ENCODE data around the gene PLAAT2. TPM values are rescaled to one million over a fixed set of nuclear protein-coding genes. Genes with fewer than 3 reads are reported as not detected.
A peak's percentile ranks its signal among the peaks of the same experiment; 100 is the strongest.
"Not testable (repeated sequence)": the region's sequence is repeated elsewhere in the genome, so short reads cannot be mapped to it uniquely, and the experiment has no call there.

Gene PLAAT2
- total RNA-seq, 1 experiment from 2014 or later, result 13.6 TPM

GRCh38 chr11:63586451-63587166 is 23.4 kb upstream of the PLAAT2 start:
- intact Hi-C loops (cut with micrococcal nuclease; ENCODE audit: unreplicated experiment), result no loop called here
- Histone ChIP-seq H3K4me3 (no peak overlapping the region), H3F3A (ENCODE audit: insufficient read depth, low read depth) (peaks cover 7% of the 10 kb centered on the region), H3K36me3 (ENCODE audit: low read depth) (peaks cover 23% of the 10 kb centered on the region), H3K27ac (no peak overlapping the region), H3K4me2 (no peak overlapping the region), H4K20me1 (ENCODE audit: insufficient read depth) (no peaks in the 10 kb centered on the region), H3K4me1 (replicated peaks; ENCODE audit: insufficient read depth) (peaks cover 7% of the 10 kb centered on the region; the same call in 1 of the 2 replicates), H2AFZ (no peak overlapping the region), H3K27me3 (ENCODE audit: insufficient read depth, low read depth) (no peaks in the 10 kb centered on the region), H3K9me2 (ENCODE audit: insufficient read depth) (no peaks in the 10 kb centered on the region), H3K79me2 (ENCODE audit: low read depth) (no peaks in the 10 kb centered on the region), H3K9me3 (ENCODE audit: insufficient read depth, low read depth) (peaks cover 18% of the 10 kb centered on the region)
- BruUV-seq (replicated peaks), result no TSS peak
- no peak for TF ChIP-seq EZH2 (IDR thresholded peaks at IDR 0.05; ENCODE audit: low read depth)
- TF ChIP-seq CTCF (conservative IDR thresholded peaks at IDR 0.05), result no peak
- POLR2A ChIA-PET (ENCODE audit: unreplicated experiment), result no interaction called here
- CTCF ChIA-PET, result interaction anchor here (0.7 kb wide), 1 partner anchor 166 kb away, joined by 7 read pairs; no protein-coding TSS in a partner anchor
- no peak for DNase-seq

- H3K36me3 ChIP-seq (ENCODE audit: low read depth), result peaks cover 39% of the 10 kb centered on the region
- no peak overlapping the region for H3K27ac ChIP-seq
- H3K79me2 ChIP-seq (ENCODE audit: low read depth), result no peaks in the 10 kb centered on the region
- no peaks in the 10 kb centered on the region for H3K27me3 ChIP-seq (ENCODE audit: insufficient read depth, low read depth)
- intact Hi-C loops (cut with micrococcal nuclease; ENCODE audit: unreplicated experiment), result no loop called here
- TF ChIP-seq EZH2 (IDR thresholded peaks at IDR 0.05; ENCODE audit: low read depth) (no peak), CTCF (conservative IDR thresholded peaks at IDR 0.05) (no peak)
- peaks cover 22% of the 10 kb centered on the region for H3F3A ChIP-seq (ENCODE audit: insufficient read depth, low read depth)
- H4K20me1 ChIP-seq (ENCODE audit: insufficient read depth), result no peaks in the 10 kb centered on the region
- H3K4me1 ChIP-seq (replicated peaks; ENCODE audit: insufficient read depth), result peaks cover 17% of the 10 kb centered on the region
- ChIA-PET POLR2A (ENCODE audit: unreplicated experiment) (no interaction called here), CTCF (interaction anchor here (0.6 kb wide), 1 partner anchor 132 kb away, joined by 3 read pairs; no protein-coding TSS in a partner anchor)
- H2AFZ ChIP-seq, result no peak overlapping the region
- BruUV-seq (replicated peaks), result no TSS peak
- no peak overlapping the region for H3K4me3 ChIP-seq
- H3K9me2 ChIP-seq (ENCODE audit: insufficient read depth), result no peaks in the 10 kb centered on the region
- H3K9me3 ChIP-seq (ENCODE audit: insufficient read depth, low read depth), result peaks cover 41% of the 10 kb centered on the region
- H3K4me2 ChIP-seq, result no peak overlapping the region
- DNase-seq, result no peak
Measured at GRCh38 chr11:63583357-63583677, 20.1 kb upstream of the PLAAT2 start.

- Histone ChIP-seq H3K4me2 (peak overlapping the region; percentile 23; the same call in 1 of the 2 replicates), H3K9me3 (ENCODE audit: insufficient read depth, low read depth) (peaks cover 41% of the 10 kb centered on the region), H3K4me1 (replicated peaks; ENCODE audit: insufficient read depth) (peaks cover 17% of the 10 kb centered on the region), H3K4me3 (0 out of 2 replicates have a peak overlapping the region, but pooled peaks have one; percentile 6), H3F3A (ENCODE audit: insufficient read depth, low read depth) (peaks cover 22% of the 10 kb centered on the region), H3K36me3 (ENCODE audit: low read depth) (peaks cover 52% of the 10 kb centered on the region), H3K27ac (peak overlapping the region; percentile 53)
- H4K20me1 ChIP-seq (ENCODE audit: insufficient read depth); H3K79me2 ChIP-seq (ENCODE audit: low read depth); H3K27me3 ChIP-seq (ENCODE audit: insufficient read depth, low read depth); H3K9me2 ChIP-seq (ENCODE audit: insufficient read depth); BruUV-seq (replicated peaks); H2AFZ ChIP-seq: not testable (repeated sequence)
- ChIA-PET POLR2A (ENCODE audit: unreplicated experiment) (interaction anchor here (0.6 kb wide), 1 partner anchor 33 kb away, joined by 5 read pairs; the partner anchor contains the start of gene PLAAT3), CTCF (interaction anchor here (0.9 kb wide), 1 partner anchor 13 kb away, joined by 3 read pairs; no protein-coding TSS in a partner anchor)
- DNase-seq, result peak; percentile 85 to 86
- intact Hi-C loops (cut with micrococcal nuclease; ENCODE audit: unreplicated experiment), result loop anchor here (1.0 to 2.0 kb wide), 2 partner anchors 14 to 27 kb away; no protein-coding TSS in a partner anchor
Measured at GRCh38 chr11:63581224-63581623, 18.0 kb upstream of the PLAAT2 start.

- peaks cover 24% of the 10 kb centered on the region for H3F3A ChIP-seq (ENCODE audit: insufficient read depth, low read depth)
- CTCF ChIA-PET; H3K9me2 ChIP-seq (ENCODE audit: insufficient read depth); DNase-seq; H3K79me2 ChIP-seq (ENCODE audit: low read depth); H2AFZ ChIP-seq; H3K27me3 ChIP-seq (ENCODE audit: insufficient read depth, low read depth); BruUV-seq (replicated peaks); H3K4me2 ChIP-seq; intact Hi-C loops (cut with micrococcal nuclease; ENCODE audit: unreplicated experiment); H4K20me1 ChIP-seq (ENCODE audit: insufficient read depth); H3K4me3 ChIP-seq; H3K27ac ChIP-seq; POLR2A ChIA-PET (ENCODE audit: unreplicated experiment): not testable (repeated sequence)
- peaks cover 17% of the 10 kb centered on the region for H3K4me1 ChIP-seq (replicated peaks; ENCODE audit: insufficient read depth)
- peaks cover 41% of the 10 kb centered on the region for H3K9me3 ChIP-seq (ENCODE audit: insufficient read depth, low read depth)
- H3K36me3 ChIP-seq (ENCODE audit: low read depth), result peaks cover 62% of the 10 kb centered on the region
Measured at GRCh38 chr11:63578882-63579281, 15.7 kb upstream of the PLAAT2 start.
